HG03108 (cell line): Measurements from ENCODE around the gene FXN.
A peak's percentile ranks its signal among the peaks of the same experiment; 100 is the strongest.
"Not testable (repeated sequence)": the region's sequence is repeated elsewhere in the genome, so short reads cannot be mapped to it uniquely, and the experiment has no call there.

Experiments used
- ATAC-seq: cut with Tn5 transposase; IDR thresholded peaks from one replicate; pipeline ENCODE4 v1.9.1; 2021; ENCODE audit warnings: moderate library complexity; ENCODE audit not compliant: unreplicated experiment

The FXN gene

DNA sequence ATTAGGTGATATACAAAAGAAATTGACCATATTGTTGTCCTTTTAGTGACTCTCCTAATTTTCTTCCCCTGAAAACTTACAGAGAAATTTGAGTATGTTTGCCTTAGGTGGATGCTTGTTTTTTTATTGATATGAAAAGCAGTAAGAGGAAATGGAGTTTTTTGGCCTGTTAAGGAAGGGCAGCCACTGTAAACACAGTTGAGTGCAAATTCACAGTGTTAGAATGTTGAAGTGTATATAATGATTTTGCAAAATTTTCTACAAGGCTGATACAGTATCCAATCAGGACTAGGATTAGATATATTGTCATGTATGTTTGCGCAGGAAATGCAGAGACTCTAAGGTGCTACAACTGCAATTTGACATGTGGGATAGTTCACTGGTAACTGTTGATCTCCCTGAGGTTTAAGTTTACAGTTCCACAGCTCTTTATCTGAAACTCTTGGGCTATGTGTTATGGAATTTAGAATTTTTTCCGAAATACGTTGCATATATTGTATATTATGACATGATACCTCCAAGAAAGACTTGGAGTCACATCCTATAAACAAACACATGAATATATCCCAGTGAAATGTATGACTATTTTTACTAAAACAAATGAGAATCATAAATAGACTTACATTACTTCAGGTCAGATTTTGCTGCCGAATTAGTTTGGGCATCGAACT, 62.5 kb downstream of the FXN start:
- ATAC-seq = no peak

DNA sequence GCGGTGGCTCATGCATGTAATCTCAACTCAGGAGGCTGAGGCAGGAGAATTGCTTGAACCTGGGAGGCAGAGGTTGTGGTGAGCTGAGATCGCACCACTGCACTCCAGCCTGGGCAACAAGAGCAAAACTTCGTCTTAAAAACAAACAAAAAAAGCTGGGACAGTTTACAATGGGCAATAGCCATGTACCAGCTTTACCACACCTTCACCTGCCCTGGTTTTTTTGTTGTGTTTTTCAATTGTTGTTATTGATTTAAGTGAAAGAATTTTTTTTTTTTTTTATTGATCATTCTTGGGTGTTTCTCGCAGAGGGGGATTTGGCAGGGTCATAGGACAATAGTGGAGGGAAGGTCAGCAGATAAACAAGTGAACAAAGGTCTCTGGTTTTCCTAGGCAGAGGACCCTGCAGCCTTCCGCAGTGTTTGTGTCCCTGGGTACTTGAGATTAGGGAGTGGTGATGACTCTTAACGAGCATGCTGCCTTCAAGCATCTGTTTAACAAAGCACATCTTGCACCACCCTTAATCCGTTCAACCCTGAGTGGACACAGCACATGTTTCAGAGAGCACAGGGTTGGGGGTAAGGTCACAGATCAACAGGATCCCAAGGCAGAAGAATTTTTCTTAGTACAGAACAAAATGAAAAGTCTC, 67.9 kb downstream of the FXN start:
- ATAC-seq = not testable (repeated sequence)

DNA sequence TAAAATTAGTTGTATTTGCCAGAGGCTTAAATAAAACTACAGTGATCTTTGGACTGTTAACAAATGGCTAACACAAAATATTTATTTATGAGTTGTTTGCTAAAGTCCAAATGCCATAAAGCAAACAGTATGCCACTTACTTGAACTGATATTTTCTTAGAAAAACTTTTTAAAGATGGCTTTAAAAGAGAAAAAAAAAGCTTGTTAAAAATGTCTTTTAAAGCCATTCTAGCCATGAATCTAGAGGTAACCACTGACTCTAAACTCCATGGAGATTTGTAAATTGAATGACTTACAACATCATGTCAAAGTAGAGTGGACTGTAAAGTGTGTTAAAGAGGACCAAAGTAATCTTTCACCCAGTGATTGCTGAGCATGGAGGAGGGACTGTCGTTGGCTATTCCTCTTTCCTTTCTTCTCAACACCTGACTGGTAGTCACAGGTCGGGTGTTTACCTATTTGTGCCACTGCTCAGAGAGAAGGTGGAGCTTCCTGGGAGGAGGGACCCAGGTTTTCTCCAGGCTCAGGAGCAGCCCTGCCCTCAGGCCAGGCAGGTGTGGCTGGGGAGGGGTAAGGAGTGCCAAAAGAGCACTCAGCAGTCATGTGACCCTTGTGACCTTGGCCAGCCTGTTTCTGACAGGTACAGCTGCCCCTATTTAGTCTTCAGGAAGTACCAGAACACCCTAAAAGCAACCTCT, 69.4 kb downstream of the FXN start:
- ATAC-seq = no peak

DNA sequence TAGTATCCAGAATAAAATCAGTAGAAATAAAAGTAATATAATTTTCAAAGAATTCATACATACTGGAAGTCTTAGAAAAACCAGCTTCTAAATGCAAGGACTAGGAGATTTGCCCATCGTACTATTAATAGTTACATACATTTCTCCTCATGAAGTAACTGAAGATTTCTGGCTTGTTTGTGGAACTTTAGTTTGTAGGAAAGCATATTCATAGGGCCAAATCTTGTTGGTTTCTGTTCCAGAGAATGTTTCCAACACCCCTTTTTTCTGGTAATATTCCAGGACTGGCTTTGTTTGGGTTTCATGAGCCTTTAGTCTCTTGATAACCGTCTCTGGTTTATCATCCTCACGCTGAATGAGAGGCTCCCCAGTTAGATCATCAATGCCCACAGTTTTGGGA, 72.2 kb downstream of the FXN start:
- ATAC-seq = no peak

DNA sequence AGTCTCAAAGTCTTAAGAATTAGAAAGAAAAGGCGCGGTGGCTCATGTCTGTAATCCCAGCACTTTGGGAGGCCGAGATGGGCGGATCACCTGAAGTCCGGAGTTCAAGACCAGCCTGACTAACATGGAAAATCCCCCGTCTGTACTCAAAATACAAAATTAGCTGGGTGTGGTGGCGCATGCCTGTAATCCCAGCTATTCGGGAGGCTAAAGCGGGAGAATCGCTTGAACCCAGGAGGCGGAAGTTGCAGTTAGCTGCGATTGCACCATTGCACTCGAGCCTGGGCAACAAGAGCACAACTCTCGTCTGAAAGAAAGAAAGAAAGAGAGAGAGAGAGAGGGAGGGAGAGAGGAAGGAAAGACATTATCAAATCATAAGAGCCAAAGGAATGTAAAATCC, 73.2 kb downstream of the FXN start:
- ATAC-seq = not testable (repeated sequence)

GRCh38 chr9:69109152-69109551, 73.6 kb downstream of the FXN start:
- no peak for ATAC-seq

DNA sequence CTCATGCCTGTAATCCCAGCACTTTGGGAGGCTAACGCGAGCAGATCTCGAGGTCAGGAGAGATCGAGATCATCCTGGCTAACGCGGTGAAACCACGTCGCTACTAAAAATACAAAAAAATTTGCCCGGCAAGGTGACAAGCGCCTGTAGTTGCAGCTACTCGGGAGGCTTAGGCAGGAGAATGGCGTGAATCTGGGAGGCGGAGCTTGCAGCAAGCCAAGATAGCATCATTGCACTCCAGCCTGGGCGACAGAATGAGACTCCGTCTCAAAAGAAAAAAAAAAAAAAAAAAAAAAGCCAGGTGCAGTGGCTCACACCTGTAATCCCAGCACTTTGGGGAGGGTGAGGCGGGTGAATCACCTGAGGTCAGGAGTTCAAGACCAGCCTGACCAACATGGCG, 77.1 kb downstream of the FXN start:
- not testable (repeated sequence) for ATAC-seq

DNA sequence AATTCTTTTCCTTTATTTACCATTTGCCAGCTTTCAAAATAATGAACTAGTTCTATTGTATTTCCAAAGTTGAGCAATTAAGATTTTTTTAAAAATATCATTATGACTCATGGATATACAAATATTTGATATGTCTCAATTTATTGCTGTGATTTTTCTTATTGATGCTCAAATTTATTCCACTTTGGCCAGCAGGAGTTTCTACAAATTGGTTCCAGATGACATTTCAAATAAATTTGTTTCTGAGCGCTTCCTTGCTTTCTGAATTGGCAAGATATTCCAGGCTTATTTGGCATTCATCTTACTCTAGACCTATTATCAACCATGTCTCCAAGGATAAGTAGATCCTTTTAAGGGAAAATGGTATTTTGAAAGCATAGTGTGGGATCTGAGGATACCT, 80.1 kb downstream of the FXN start:
- ATAC-seq = no peak

- no peak for ATAC-seq
Observed at GRCh38 chr9:69118656-69119055, 83.1 kb downstream of the FXN start.

GRCh38 chr9:69120380-69121154, 85.0 kb downstream of the FXN start:
- ATAC-seq = no peak

GRCh38 chr9:69121155-69122081, 85.9 kb downstream of the FXN start:
- ATAC-seq = peak; percentile 71

DNA sequence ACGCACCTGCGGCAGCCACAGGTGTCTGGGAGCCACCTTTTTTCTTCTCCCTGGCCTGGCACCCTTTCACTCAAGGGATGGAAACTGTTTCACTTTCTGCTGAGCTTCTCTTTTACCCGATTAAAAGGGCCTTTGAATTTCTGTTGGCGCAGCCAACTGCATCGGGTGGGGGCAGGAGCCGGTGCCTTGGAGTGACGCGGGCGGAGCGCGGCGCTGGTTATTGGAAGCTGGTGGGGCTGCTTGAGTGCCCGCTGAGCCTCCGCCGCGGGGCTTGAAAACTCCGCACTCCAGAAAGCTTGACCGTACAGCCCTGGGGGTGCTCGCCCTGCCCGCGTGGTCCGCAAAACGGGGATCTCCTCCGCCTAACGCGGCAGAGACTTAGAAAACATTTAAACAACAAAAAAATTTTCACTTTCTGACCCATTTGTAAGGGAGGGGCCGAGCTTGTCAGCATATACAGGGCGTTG, 86.6 kb downstream of the FXN start:
- ATAC-seq = peak; percentile 35

- ATAC-seq = no peak
Observed at GRCh38 chr9:69122549-69123141, 87.1 kb downstream of the FXN start.

GRCh38 chr9:69130456-69131441, 95.2 kb downstream of the FXN start:
- ATAC-seq = no peak

- ATAC-seq = no peak
Observed at GRCh38 chr9:69131682-69132081, 96.1 kb downstream of the FXN start.

DNA sequence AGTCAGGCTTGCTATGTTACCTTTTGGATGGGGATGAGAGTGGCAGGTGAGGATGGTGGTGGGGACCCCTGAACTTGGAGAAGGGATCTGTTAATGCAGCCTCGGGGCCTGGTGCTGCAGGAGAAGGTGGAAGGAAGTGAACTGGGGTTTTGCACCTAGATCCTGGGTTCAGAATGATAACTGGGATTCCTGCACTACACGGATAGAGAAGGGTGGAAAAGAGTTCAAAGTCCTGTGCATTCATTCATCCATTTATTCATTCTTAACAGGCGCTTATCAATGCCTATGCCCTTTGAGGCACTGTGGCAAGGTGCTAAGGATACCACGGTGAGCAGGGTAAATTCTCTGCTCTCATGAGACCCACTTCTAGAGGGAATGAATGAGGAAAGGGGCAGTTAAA, 96.8 kb downstream of the FXN start:
- ATAC-seq = no peak

GRCh38 chr9:69134412-69134811, 98.9 kb downstream of the FXN start:
- no peak for ATAC-seq

GRCh38 chr9:69136185-69136584, 100.6 kb downstream of the FXN start:
- no peak for ATAC-seq

- no peak for ATAC-seq
Observed at GRCh38 chr9:69136779-69137178, 101.2 kb downstream of the FXN start.
